MV-4-11 (cell line): ENCODE data around the gene RBM14.
"Not testable (repeated sequence)": the region's sequence is repeated elsewhere in the genome, so short reads cannot be mapped to it uniquely, and the experiment has no call there.

Experiments used
- DNase-seq: peaks from one replicate; lab custom pipeline; 2025; lab: John Stamatoyannopoulos, UW

Gene RBM14

DNA sequence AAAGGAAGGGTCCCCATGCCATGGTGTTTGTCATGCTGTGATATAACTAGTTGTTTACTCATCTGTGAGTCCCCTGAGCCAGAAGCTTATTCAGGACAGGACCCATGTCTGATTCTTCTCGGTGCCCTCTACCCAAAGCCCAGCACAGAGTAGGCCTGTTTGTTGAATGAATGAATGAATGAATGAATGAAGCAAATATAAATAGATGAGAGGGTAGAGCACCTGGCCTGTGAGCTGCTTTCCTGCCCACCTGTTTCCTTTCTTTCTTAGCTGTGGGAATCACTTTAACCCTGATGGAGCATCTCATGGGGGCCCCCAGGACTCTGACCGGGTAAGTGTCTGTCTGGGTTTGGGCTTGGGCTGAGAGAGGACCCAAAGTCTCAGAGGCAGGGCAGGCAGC, 16.2 kb upstream of the RBM14 start:
- no peak for DNase-seq

GRCh38 chr11:66600631-66601233, 15.7 kb upstream of the RBM14 start:
- peak; percentile 76 for DNase-seq

DNA sequence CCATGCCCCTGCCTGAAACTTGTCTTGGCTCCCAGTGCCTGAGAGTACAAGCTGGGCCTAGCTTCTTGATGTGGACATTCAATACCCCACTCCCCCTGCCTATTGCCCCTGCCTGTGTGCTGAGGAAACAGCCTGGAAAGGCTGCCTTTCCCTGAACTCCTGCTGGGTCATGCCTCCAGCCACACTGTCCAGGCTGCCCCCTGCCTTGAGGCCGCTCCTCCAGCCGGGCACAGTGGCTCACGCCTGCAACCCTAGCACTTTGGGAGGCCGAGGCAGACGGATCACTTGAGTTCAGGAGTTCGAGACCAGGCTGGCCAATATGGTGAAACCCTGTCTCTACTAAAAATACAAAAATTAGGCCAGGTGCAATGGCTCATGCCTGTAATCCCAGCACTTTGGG, 13.4 kb upstream of the RBM14 start:
- no peak for DNase-seq

DNA sequence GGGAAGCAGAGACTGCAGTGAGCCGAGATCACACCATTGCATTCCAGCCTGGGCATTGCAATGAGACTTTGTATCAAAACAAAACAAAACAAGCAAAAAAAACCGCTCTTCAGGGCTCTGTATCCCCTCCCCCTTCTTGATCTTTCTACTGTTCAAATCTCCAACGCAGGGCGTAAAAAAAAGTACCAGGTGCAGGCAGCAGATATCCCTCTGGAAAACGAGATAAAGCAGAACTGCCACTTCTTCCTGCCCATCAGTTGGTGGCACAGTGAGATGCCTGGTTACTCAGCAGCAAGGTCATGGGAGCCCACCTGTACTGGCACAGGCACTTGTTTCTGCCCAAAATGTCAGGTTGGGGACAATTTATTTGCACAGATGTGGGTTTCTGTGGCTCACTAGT, 12.3 kb upstream of the RBM14 start:
- no peak for DNase-seq

- DNase-seq: not testable (repeated sequence)
Observed at GRCh38 chr11:66606608-66607007, 9.8 kb upstream of the RBM14 start.

DNA sequence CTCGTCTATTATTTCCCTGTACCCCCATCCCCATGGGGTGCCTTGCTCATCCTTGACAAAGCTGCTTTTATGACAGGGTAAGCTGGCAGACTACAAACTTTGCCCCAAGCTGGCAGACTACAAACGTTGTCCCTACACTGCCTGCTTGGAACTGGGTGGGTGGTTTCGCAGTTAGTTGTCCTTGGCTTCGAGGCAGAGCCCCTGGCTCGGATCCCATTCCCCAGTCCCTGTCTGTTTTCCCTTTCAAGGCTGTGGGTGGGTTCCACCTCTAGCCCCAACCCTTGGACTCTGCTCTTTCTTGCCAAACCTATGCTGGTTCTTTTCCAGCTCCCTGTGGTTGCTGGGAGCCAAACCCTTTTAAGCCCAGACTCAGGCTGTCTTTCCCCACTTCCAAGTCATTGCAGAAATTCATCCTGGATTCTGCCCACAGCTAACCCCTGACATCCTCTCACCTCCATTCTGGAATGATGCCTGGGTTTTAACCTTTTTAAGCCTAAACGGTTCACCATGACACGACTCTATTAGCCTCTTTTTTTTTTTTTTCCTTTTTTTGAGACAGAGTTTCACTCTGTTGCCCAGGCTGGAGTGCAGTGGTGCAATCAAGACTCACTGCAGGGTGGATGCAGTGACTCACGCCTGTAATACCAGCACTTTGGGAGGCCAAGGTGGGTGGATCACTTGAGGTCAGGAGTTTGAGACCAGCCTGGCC, 9.2 kb upstream of the RBM14 start:
- peak; percentile 71 for DNase-seq

- peak; percentile 27 for DNase-seq
Observed at GRCh38 chr11:66609721-66610617, 6.5 kb upstream of the RBM14 start.

DNA sequence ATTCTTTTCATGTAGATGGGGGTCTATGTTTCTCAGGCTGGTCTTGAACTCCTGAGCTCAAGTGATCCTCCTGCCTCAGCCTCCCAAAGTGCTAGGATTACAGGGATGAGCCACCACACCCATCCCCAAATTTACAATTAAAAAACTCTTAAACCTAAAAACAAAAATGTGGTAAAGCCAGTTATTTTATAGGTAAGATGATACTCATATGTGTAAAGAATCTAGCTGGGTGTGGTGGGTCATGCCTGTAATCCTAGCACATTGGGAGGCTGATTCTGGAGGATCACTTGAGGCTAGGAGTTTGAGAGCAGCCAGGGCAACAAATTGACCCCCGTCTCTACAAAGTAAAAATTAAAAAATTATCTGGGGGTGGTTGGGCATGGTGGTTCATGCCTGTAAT, 4.0 kb upstream of the RBM14 start:
- DNase-seq: no peak

- DNase-seq: no peak
Observed at GRCh38 chr11:66614073-66614472, 2.4 kb upstream of the RBM14 start.

DNA sequence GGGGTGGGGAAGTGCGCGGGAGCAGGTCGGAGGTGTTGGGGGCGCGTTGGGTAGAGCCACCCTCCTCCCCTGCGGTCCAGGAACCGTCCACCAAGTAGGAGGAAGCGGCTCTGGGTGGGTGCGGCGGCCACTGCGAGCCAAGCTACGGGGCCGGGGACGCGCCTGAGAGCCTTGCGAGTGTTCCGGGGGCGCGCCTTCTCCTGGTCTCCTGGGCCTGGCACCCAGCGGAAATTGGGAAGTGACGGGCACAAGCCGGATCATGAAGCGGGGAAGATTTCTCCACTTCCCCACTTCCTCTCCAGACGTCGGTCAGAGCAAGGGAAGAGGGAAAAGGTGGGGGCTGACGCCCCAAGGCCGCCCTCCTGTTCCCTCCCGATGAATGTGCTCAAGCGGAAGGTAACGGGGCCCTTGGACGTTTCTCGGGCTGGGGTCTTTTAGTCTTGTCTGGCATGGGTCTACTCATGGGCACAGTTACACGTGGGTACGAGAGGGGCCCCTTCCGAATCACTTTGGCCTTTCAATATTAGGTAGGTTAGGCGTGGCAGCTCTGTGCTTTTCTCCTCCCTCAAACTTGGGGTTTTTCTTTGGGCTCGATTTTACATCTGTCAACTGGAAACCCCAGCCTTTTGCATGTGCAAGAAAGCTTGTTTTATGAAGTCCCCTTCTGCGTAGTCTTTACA, 865 bp downstream of the RBM14 start:
- DNase-seq: peak; percentile 63

- peak; percentile 95 for DNase-seq
Observed at GRCh38 chr11:66619080-66619554, 2.7 kb downstream of the RBM14 start.

GRCh38 chr11:66624450-66624849, 8.0 kb downstream of the RBM14 start:
- DNase-seq: no peak

DNA sequence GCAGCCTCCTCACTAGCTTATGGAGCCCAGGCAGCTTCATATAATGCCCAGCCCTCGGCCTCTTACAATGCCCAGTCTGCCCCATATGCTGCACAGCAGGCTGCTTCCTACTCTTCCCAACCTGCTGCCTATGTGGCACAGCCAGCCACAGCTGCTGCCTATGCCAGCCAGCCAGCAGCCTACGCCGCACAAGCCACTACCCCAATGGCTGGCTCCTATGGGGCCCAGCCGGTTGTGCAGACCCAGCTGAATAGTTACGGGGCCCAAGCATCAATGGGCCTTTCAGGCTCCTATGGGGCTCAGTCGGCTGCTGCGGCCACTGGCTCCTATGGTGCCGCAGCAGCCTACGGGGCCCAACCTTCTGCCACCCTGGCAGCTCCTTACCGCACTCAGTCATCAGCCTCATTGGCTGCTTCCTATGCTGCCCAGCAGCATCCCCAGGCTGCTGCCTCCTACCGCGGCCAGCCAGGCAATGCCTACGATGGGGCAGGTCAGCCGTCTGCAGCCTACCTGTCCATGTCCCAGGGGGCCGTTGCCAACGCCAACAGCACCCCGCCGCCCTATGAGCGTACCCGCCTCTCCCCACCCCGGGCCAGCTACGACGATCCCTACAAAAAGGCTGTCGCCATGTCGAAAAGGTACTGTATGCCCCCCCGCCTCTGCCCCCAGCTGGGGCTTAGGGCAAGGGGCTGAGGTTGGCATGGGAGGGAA, 8.8 kb downstream of the RBM14 start:
- DNase-seq: no peak

GRCh38 chr11:66625752-66626149, 9.3 kb downstream of the RBM14 start:
- no peak for DNase-seq

DNA sequence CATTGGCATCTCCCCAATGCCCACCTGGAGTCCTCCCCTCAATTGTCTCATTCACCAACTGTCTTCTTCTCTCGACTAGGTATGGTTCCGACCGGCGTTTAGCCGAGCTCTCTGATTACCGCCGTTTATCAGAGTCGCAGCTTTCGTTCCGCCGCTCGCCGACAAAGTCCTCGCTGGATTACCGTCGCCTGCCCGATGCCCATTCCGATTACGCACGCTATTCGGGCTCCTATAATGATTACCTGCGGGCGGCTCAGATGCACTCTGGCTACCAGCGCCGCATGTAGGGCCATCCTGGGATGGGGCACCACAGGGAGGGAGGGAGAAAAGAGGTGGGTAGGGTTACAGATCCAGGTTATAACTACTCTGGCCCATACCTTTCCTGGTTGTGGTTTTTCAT, 10.0 kb downstream of the RBM14 start:
- DNase-seq: no peak

DNA sequence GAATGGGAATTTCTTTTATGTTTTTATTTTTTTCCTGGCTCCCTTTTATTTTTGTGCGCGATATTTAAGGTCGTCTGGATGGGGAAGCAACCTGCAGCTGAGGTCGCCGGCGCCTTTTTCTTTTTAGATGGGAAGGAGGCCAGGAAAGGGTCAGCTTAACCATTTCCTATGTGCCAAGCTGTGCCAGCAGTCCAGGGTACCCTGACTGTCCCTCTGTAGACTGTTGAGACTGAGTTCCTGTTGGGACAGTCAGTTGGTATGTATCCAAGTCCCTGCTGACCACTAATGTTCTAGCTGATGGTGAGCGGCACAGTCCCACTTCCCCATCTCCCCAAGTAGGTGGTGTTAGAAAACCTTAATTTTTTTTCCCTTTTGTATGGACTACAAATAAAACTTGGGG, 10.5 kb downstream of the RBM14 start:
- DNase-seq: peak; percentile 45

- DNase-seq: no peak
Observed at GRCh38 chr11:66628061-66628603, 11.7 kb downstream of the RBM14 start.

DNA sequence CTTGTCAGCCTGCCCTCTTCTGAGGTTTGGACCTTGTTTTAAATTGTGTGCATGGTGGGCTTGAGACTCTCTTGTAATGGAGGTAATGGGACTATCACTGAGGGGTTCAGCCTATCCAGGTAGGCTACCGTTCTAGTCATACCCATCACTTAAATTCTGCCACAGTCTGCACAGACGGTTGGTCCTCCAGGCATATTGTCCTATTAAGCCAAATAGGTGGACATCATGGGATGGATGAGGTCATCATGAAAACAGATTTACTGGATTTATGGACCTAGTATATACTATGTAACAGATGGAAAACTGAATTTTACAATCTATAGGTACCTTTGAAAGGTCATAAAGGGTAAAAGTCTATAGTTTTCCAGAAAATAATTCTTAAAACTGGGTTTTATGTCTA, 12.9 kb downstream of the RBM14 start:
- no peak for DNase-seq

DNA sequence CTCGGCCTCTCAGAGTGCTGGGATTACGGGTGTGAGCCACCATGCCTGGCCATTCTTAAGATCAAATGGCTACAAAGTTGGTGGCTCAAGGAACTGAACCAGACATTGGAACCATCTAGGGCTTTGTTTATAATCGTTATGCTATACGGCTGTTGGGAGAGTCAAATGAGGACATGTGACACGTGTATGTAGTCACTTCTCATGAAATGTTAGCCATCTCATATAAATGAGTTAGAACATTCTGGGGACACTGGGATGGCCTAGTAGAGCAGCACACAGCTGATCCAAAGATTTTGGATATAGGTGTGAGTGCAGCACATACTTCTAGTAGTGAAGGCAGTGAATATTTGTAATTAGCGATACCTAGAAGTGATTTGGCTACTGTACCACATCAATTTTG, 15.5 kb downstream of the RBM14 start:
- no peak for DNase-seq

- no peak for DNase-seq
Observed at GRCh38 chr11:66632952-66633351, 16.5 kb downstream of the RBM14 start.

GRCh38 chr11:66636411-66636810, 20.0 kb downstream of the RBM14 start:
- DNase-seq: no peak
